Measurements from ENCODE around the gene FTO. TPM values are rescaled to one million over a fixed set of nuclear protein-coding genes. Genes with fewer than 3 reads are reported as not detected.

The FTO gene
- total RNA-seq, 1 donor from 2014 or later, result 67.2 TPM

GRCh38 chr16:53753431-53753830 is 49.5 kb downstream of the FTO start:
- DNase-seq (ENCODE audit: low spot score), result no peak

- no peak for DNase-seq (ENCODE audit: low spot score)
Observed at GRCh38 chr16:53755026-53755910, 51.3 kb downstream of the FTO start.

GRCh38 chr16:53756275-53756996 is 52.5 kb downstream of the FTO start:
- no peak for DNase-seq (ENCODE audit: low spot score)

GRCh38 chr16:53757971-53758609 is 54.1 kb downstream of the FTO start:
- DNase-seq (ENCODE audit: low spot score), result no peak

GRCh38 chr16:53761962-53762703 is 58.2 kb downstream of the FTO start:
- no peak for DNase-seq (ENCODE audit: low spot score)

- DNase-seq (ENCODE audit: low spot score), result no peak
Observed at GRCh38 chr16:53766304-53767016, 62.5 kb downstream of the FTO start.

GRCh38 chr16:53768167-53768566 is 64.2 kb downstream of the FTO start:
- DNase-seq (ENCODE audit: low spot score), result peak; percentile 49

GRCh38 chr16:53768593-53768992 is 64.6 kb downstream of the FTO start:
- peak; percentile 79 for DNase-seq (ENCODE audit: low spot score)

- DNase-seq (ENCODE audit: low spot score), result no peak
Observed at GRCh38 chr16:53769185-53769584, 65.2 kb downstream of the FTO start.

GRCh38 chr16:53769787-53770186 is 65.8 kb downstream of the FTO start:
- DNase-seq (ENCODE audit: low spot score), result no peak

GRCh38 chr16:53770641-53771040 is 66.7 kb downstream of the FTO start:
- no peak for DNase-seq (ENCODE audit: low spot score)

- DNase-seq (ENCODE audit: low spot score), result no peak
Observed at GRCh38 chr16:53771655-53772497, 67.9 kb downstream of the FTO start.

GRCh38 chr16:53773150-53773846 is 69.3 kb downstream of the FTO start:
- DNase-seq (ENCODE audit: low spot score), result peak; percentile 84

- no peak for DNase-seq (ENCODE audit: low spot score)
Observed at GRCh38 chr16:53773881-53774280, 69.9 kb downstream of the FTO start.

GRCh38 chr16:53775106-53775820 is 71.3 kb downstream of the FTO start:
- peak; percentile 94 for DNase-seq (ENCODE audit: low spot score)

GRCh38 chr16:53775821-53776431 is 72.0 kb downstream of the FTO start:
- peak; percentile 98 for DNase-seq (ENCODE audit: low spot score)

GRCh38 chr16:53779186-53779585 is 75.2 kb downstream of the FTO start:
- DNase-seq (ENCODE audit: low spot score), result no peak

GRCh38 chr16:53780051-53780450 is 76.1 kb downstream of the FTO start:
- DNase-seq (ENCODE audit: low spot score), result no peak
